Erythroblast (primary cell): ENCODE results near the gene ANKRD9.

Experiments used
- GATA1 ChIP-seq: IDR thresholded peaks from 2 replicates; pipeline ENCODE4 v1.6.1; 2011; ENCODE audit warnings: low read depth, mild to moderate bottlenecking, control low read depth, low read length, moderate library complexity
- POLR2A ChIP-seq: IDR thresholded peaks from 2 replicates; pipeline ENCODE4 v1.6.1; 2011; ENCODE audit warnings: mild to moderate bottlenecking, low read length

- TF ChIP-seq POLR2A (no peak), GATA1 (no peak)
Observed at GRCh38 chr14:102539544-102540314, 30.2 kb upstream of the ANKRD9 start.
